Neural crest cell (in vitro differentiated cells): ENCODE data around the gene TM7SF3. TPM values are rescaled to one million over a fixed set of nuclear protein-coding genes. Genes with fewer than 3 reads are reported as not detected.

Experiments
- DNase-seq: peaks from one replicate; pipeline ENCODE4 v3.0.0; 2021; ENCODE audit warnings: low read depth, mixed read lengths, low spot score
- H3K27ac Mint-ChIP-seq: one replicate; pipeline ENCODE4 v1.8.0; 2021; ENCODE audit warnings: mild to moderate bottlenecking, mixed read lengths; ENCODE audit not compliant: unreplicated experiment
- H3K27me3 Mint-ChIP-seq: 2 replicates; pipeline ENCODE4 v1.8.0; 2021; ENCODE audit warnings: low read depth, mild to moderate bottlenecking, mixed read lengths
- H3K36me3 Mint-ChIP-seq: 2 replicates; pipeline ENCODE4 v1.8.0; 2021; ENCODE audit warnings: low read depth, mild to moderate bottlenecking, mixed read lengths
- H3K4me1 Mint-ChIP-seq: 2 replicates; pipeline ENCODE4 v1.8.0; 2021; ENCODE audit warnings: mixed read lengths
- H3K4me3 Mint-ChIP-seq: one replicate; pipeline ENCODE4 v1.8.0; 2021; ENCODE audit warnings: mild to moderate bottlenecking, mixed read lengths
- H3K9me3 Mint-ChIP-seq: 2 replicates; pipeline ENCODE4 v1.8.0; 2021; ENCODE audit warnings: mixed read lengths
- long read RNA-seq: library from polyadenylated mRNA; unstranded; transcript quantifications from one replicate; pipeline ENCODE4 v2.0.0, GENCODE V29; 2020
- total RNA-seq: library from RNA; stranded (reverse); gene quantifications from 2 replicates; pipeline ENCODE4 v1.2.1, GENCODE V29; 2021
- TF ChIP-seq, protein P1 (sequence below): fragments of 200-600 bp; sonication (generic); conservative IDR thresholded peaks from 2 replicates; pipeline ENCODE4 v1.5.0; 2021; ENCODE audit warnings: antibody characterized with exemption, mild to moderate bottlenecking

TM7SF3 gene, protein sequence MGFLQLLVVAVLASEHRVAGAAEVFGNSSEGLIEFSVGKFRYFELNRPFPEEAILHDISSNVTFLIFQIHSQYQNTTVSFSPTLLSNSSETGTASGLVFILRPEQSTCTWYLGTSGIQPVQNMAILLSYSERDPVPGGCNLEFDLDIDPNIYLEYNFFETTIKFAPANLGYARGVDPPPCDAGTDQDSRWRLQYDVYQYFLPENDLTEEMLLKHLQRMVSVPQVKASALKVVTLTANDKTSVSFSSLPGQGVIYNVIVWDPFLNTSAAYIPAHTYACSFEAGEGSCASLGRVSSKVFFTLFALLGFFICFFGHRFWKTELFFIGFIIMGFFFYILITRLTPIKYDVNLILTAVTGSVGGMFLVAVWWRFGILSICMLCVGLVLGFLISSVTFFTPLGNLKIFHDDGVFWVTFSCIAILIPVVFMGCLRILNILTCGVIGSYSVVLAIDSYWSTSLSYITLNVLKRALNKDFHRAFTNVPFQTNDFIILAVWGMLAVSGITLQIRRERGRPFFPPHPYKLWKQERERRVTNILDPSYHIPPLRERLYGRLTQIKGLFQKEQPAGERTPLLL
- total RNA-seq: 53.8 and 55.7 TPM in 2 replicates
- long read RNA-seq, partial matches to known transcripts: 10 of 28 reads
- long read RNA-seq, other reads (novel, unspliced or antisense): 14 of 28 reads

DNA sequence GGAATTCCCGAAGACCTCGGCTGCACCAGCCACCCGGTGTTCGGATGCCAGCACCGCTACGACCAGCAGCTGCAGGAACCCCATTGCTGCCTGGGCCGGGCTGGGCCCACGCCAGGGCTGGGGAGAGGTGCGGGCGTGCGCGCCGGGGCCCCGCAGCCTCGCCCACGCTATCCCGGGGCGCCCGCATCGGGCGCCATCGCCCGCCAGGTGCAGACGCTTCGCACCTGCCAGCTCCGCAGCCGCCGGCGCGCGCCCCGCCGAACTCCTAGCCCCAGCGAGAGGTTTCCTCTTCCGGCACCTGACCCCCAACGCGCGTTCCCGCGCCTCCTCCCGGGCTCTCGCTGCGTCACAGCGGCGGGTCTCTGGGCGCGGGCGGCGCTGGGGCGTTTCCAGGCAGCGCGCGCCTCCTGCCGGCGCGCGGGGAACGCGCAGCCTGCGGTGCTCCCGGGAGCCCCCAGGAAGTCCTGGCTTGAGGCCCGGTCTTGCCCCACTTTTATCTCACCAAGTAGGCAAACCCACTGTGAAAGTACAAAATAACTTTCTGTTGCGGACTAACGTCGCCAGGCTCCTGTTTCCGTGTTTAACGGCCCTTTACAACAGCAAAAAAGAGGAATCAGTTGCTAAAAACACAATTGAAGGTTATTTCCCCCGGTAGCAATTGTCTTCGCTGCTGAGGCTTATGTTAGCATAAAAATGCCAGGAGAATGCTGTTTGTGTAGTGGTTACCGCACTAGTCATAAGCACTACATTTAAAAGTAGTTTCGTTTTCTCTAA lies at the start of gene TM7SF3:
TSS of gene TM7SF3 (minus strand) at position 300 of the 774 bp plus-strand sequence. CDS start at position 84, 216 bp downstream.
- TF ChIP-seq, protein P1, sequence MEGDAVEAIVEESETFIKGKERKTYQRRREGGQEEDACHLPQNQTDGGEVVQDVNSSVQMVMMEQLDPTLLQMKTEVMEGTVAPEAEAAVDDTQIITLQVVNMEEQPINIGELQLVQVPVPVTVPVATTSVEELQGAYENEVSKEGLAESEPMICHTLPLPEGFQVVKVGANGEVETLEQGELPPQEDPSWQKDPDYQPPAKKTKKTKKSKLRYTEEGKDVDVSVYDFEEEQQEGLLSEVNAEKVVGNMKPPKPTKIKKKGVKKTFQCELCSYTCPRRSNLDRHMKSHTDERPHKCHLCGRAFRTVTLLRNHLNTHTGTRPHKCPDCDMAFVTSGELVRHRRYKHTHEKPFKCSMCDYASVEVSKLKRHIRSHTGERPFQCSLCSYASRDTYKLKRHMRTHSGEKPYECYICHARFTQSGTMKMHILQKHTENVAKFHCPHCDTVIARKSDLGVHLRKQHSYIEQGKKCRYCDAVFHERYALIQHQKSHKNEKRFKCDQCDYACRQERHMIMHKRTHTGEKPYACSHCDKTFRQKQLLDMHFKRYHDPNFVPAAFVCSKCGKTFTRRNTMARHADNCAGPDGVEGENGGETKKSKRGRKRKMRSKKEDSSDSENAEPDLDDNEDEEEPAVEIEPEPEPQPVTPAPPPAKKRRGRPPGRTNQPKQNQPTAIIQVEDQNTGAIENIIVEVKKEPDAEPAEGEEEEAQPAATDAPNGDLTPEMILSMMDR: peak; percentile 100
- no peaks in the 10 kb centered on the region for H3K27me3 Mint-ChIP-seq

DNA sequence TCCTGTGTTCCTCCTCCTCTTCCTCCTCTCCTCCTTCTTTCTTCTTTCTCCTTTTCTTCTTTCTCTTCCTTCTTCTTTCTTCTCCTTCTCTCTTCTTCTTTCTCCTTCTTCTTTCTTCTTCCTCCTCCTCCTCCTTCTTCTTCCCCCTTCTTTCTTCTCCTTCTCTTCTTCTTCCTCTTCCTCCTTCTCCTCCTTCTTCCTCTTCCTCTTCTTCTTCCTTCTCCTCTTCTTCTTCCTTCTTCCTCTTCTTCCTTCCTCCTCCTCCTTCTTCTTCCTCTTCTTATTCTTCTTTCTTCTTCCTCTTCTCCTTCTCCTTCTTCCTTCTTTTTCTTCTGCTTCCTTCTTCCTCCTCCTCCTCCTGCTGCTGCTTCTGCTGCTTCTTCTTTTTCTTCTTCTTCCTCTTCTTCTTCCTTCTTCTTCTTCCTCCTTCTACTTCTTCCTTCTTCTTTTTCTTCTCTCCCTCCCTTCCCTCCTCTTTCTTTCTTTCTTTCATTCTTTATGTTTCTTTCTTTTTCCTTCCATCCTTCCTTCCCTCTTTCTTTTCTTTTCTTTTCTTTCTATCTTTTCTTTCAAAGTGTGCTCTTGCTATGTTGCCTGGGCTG lies 49.2 kb upstream of the TM7SF3 start:
- no peaks in the 10 kb centered on the region for H3K4me1 Mint-ChIP-seq
- H3K27me3 Mint-ChIP-seq: no peaks in the 10 kb centered on the region
- H3K36me3 Mint-ChIP-seq: no peaks in the 10 kb centered on the region
- H3K9me3 Mint-ChIP-seq: peaks cover 2% of the 10 kb centered on the region
- TF ChIP-seq, protein P1: no peak
- no peak overlapping the region for H3K4me3 Mint-ChIP-seq
- DNase-seq: no peak
- no peak overlapping the region for H3K27ac Mint-ChIP-seq

More for the DNA sequence above, at the start of gene TM7SF3:
- Mint-ChIP-seq H3K9me3 (no peaks in the 10 kb centered on the region), H3K4me3 (peak within 1 kb of the TSS; percentile 94), H3K36me3 (no peaks in the 10 kb centered on the region), H3K4me1 (peaks cover 34% of the 10 kb centered on the region), H3K27ac (peak within 1 kb of the TSS; percentile 82)
- peak; percentile 88 for DNase-seq

DNA sequence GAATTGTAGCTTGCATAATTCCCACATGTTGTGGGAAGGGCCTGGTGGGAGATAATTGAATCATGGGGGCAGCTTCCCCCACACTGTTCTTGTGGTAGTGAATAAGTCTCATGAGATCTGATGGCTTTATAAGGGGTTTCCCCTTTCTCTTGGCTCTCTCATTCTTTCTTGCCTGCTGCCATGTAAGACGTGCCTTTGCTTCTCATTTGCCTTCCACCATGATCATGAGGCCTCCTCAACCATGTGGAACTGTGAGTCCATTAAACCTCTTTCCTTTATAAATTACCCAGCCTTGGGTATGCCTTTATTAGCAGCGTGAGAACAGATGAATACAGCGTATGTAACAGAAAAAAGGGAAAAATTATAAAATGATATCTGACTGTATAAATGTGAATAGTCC lies 47.1 kb upstream of the TM7SF3 start:
- TF ChIP-seq, protein P1: no peak
- Mint-ChIP-seq H3K27ac (no peak overlapping the region), H3K4me1 (no peaks in the 10 kb centered on the region), H3K36me3 (no peaks in the 10 kb centered on the region), H3K9me3 (peaks cover 2% of the 10 kb centered on the region), H3K27me3 (no peaks in the 10 kb centered on the region), H3K4me3 (no peak overlapping the region)
- DNase-seq: no peak

DNA sequence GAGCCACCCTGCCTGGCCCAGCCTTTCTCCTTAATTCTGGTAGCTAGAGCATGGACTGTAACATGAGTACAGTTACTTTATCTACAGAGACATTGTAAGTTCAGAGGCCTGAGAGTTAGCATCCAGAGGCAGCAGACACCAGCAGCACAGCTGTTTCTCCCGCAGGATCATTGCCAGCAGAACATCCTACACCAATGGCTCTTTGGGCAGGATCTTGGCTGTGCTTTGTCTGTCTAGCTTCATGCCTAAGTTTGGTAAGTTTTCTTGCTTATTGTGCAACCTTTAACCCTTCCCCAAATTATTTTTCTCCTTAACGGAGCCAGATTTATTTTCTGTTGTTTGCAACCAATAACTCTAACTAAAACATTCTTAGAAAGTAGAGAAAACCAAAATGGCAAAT lies 46.6 kb upstream of the TM7SF3 start:
- no peak overlapping the region for H3K27ac Mint-ChIP-seq
- H3K4me3 Mint-ChIP-seq: no peak overlapping the region
- TF ChIP-seq, protein P1: no peak
- no peaks in the 10 kb centered on the region for H3K4me1 Mint-ChIP-seq
- H3K36me3 Mint-ChIP-seq: no peaks in the 10 kb centered on the region
- no peaks in the 10 kb centered on the region for H3K27me3 Mint-ChIP-seq
- DNase-seq: no peak
- peaks cover 2% of the 10 kb centered on the region for H3K9me3 Mint-ChIP-seq

DNA sequence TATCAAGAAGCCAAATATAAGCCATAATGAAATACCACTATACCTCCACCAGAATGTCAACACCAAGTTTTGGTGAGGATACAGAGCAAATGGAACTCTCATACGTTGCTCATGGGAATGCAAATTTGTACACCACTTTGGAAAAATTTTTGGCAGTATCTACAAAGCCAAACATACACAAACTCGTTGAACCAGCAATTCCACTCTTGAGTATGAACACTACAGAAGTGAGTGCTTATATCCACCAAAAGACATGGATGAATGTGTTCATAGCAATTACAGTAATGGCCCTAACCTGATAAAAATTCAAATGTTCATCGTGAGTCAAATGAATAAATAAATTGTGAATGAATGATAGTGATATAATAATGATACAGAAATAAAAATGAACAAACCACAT lies 43.4 kb upstream of the TM7SF3 start:
- Mint-ChIP-seq H3K27ac (no peak overlapping the region), H3K36me3 (no peaks in the 10 kb centered on the region), H3K27me3 (no peaks in the 10 kb centered on the region), H3K4me1 (no peaks in the 10 kb centered on the region), H3K9me3 (peaks cover 5% of the 10 kb centered on the region), H3K4me3 (no peak overlapping the region)
- TF ChIP-seq, protein P1: no peak
- DNase-seq: no peak
